Fibroblast of lung (primary cell): ENCODE measurements around the gene VCX. TPM values are rescaled to one million over a fixed set of nuclear protein-coding genes. Genes with fewer than 3 reads are reported as not detected.
A peak's percentile ranks its signal among the peaks of the same experiment; 100 is the strongest.

ENCODE experiments used
- DNase-seq, 2 donors: peaks; one replicate each; pipeline versions ENCODE4 v3.0.0 to v3.0.0-alpha.2; 2010; ENCODE audit warnings: low read depth in 2 of 2
- H2AFZ ChIP-seq: 2 replicates; pipeline ENCODE4 v1.5.1; 2012; ENCODE audit warnings: low read length, control low read depth, inconsistent platforms
- H3K27ac ChIP-seq: 2 replicates; pipeline ENCODE4 v1.5.1; 2011; ENCODE audit warnings: low read length, control low read depth; ENCODE audit not compliant: insufficient read depth
- H3K27me3 ChIP-seq: 2 replicates; pipeline ENCODE4 v1.5.1; 2011; ENCODE audit warnings: mild to moderate bottlenecking, low read length; ENCODE audit not compliant: control insufficient read depth, insufficient read depth
- H3K36me3 ChIP-seq: 2 replicates; pipeline ENCODE4 v1.5.1; 2011; ENCODE audit warnings: low read length; ENCODE audit not compliant: control insufficient read depth, insufficient read depth
- H3K4me1 ChIP-seq: 2 replicates; pipeline ENCODE4 v1.5.1; 2011; ENCODE audit warnings: low read length; ENCODE audit not compliant: control insufficient read depth, insufficient read depth; ENCODE audit errors: extremely low read depth
- H3K4me2 ChIP-seq: 2 replicates; pipeline ENCODE4 v1.5.1; 2011; ENCODE audit warnings: low read length, control low read depth; ENCODE audit not compliant: insufficient read depth; ENCODE audit errors: extremely low read depth
- H3K4me3 ChIP-seq, 4 experiments: fragments of 200-600 bp in 1 of 4; sonication (generic) in 1 of 4; replicated peaks in 1 of 4; 2 replicates each; pipeline ENCODE4 v1.5.1; 2011 to 2016; ENCODE audit warnings: low read length in 4 of 4, low read depth in 3 of 4, mild to moderate bottlenecking in 3 of 4, control low read depth in 2 of 4, inconsistent platforms in 1 of 4, mixed read lengths in 1 of 4; ENCODE audit not compliant: insufficient read depth in 1 of 4; ENCODE audit errors: control extremely low read depth in 1 of 4
- H3K79me2 ChIP-seq: 2 replicates; pipeline ENCODE4 v1.5.1; 2012; ENCODE audit warnings: mild to moderate bottlenecking, low read length, inconsistent platforms; ENCODE audit not compliant: control insufficient read depth, insufficient read depth
- H3K9ac ChIP-seq: 2 replicates; pipeline ENCODE4 v1.5.1; 2011; ENCODE audit warnings: mild to moderate bottlenecking, low read length, control low read depth; ENCODE audit not compliant: insufficient read depth
- H3K9me3 ChIP-seq: 2 replicates; pipeline ENCODE4 v1.5.1; 2012; ENCODE audit warnings: low read depth, low read length; ENCODE audit not compliant: control insufficient read depth, insufficient read depth
- H4K20me1 ChIP-seq: 2 replicates; pipeline ENCODE4 v1.5.1; 2011; ENCODE audit warnings: low read length; ENCODE audit not compliant: control insufficient read depth, insufficient read depth; ENCODE audit errors: extremely low read depth
- CTCF ChIP-seq, 2 donors: IDR thresholded peaks in 1 of 2; conservative IDR thresholded peaks in 1 of 2; 1 replicate in 1 of 2; 2 replicates in 1 of 2; pipeline ENCODE4 v1.5.1; 2011 to 2012; ENCODE audit warnings: low read length in 2 of 2, control low read depth in 1 of 2, inconsistent platforms in 1 of 2, low read depth in 1 of 2, mild to moderate bottlenecking in 1 of 2
- EZH2 ChIP-seq: IDR thresholded peaks from 2 replicates; pipeline ENCODE4 v1.5.1; 2012; ENCODE audit warnings: low read length, control low read depth, mild to moderate bottlenecking; ENCODE audit errors: missing control alignments
- polyA plus RNA-seq, 2 donors: library from polyadenylated mRNA; depleted of rRNA in 1 of 2; stranded (reverse) in 1 of 2; unstranded in 1 of 2; fragments of >200 nt; gene quantifications; 2 replicates each; pipeline ENCODE4 v1.2.1, GENCODE V29; 2011 to 2012; ENCODE audit warnings: missing spikeins in 1 of 2
- total RNA-seq: library from RNA; depleted of rRNA; stranded (reverse); fragments of >200 nt; gene quantifications from 2 replicates; pipeline ENCODE4 v1.2.1, GENCODE V29; 2014

VCX gene
- total and polyA plus RNA-seq, 2 donors (not counting 1 experiment from before 2014, with no cell fraction given): not detected

- no peak overlapping the region for H3K4me2 ChIP-seq
- DNase-seq: no peak
- H3K9ac ChIP-seq: no peak overlapping the region
- H3K4me1 ChIP-seq: no peaks in the 10 kb centered on the region
- H3K79me2 ChIP-seq: no peaks in the 10 kb centered on the region
- H4K20me1 ChIP-seq: no peaks in the 10 kb centered on the region
- H3K36me3 ChIP-seq: no peaks in the 10 kb centered on the region
- no peak for TF ChIP-seq EZH2
- H3K4me3 ChIP-seq: no peak overlapping the region
- H2AFZ ChIP-seq: no peak overlapping the region
- H3K27ac ChIP-seq: no peak overlapping the region
- no peaks in the 10 kb centered on the region for H3K9me3 ChIP-seq
- H3K27me3 ChIP-seq: no peaks in the 10 kb centered on the region
Measured at GRCh38 chrX:7889135-7889534, 46.2 kb downstream of the VCX start.

- Histone ChIP-seq H3K4me2 (no peak overlapping the region), H3K9me3 (no peaks in the 10 kb centered on the region), H3K27ac (no peak overlapping the region), H3K79me2 (no peaks in the 10 kb centered on the region), H3K36me3 (no peaks in the 10 kb centered on the region), H3K27me3 (no peaks in the 10 kb centered on the region), H2AFZ (no peak overlapping the region), H3K4me1 (no peaks in the 10 kb centered on the region), H3K9ac (no peak overlapping the region), H3K4me3 (no peak overlapping the region), H4K20me1 (no peaks in the 10 kb centered on the region)
- DNase-seq: peak; percentile 0 to 10
- TF ChIP-seq CTCF (conservative IDR thresholded peaks at IDR 0.05 in 1 of 2, IDR thresholded peaks at IDR 0.05 in 1 of 2; ENCODE audit: low read depth in 1 of 2, low read length in 2 of 2) (no peak), EZH2 (no peak)
Measured at GRCh38 chrX:7889680-7890079, 46.7 kb downstream of the VCX start.

- H3K9ac ChIP-seq: no peak overlapping the region
- H3K27me3 ChIP-seq: no peaks in the 10 kb centered on the region
- no peak for TF ChIP-seq EZH2
- TF ChIP-seq CTCF (conservative IDR thresholded peaks at IDR 0.05 in 1 of 2, IDR thresholded peaks at IDR 0.05 in 1 of 2; ENCODE audit: low read depth in 1 of 2, low read length in 2 of 2): no peak
- no peak overlapping the region for H3K4me3 ChIP-seq
- DNase-seq: no peak
- H3K4me1 ChIP-seq: no peaks in the 10 kb centered on the region
- no peaks in the 10 kb centered on the region for H3K36me3 ChIP-seq
- no peak overlapping the region for H3K27ac ChIP-seq
- no peak overlapping the region for H2AFZ ChIP-seq
- no peaks in the 10 kb centered on the region for H3K9me3 ChIP-seq
- H3K79me2 ChIP-seq: no peaks in the 10 kb centered on the region
- no peak overlapping the region for H3K4me2 ChIP-seq
- no peaks in the 10 kb centered on the region for H4K20me1 ChIP-seq
Measured at GRCh38 chrX:7891928-7892327, 49.0 kb downstream of the VCX start.

Other genes with a start within 250 kb of the VCX start
- 12.8 and 15.0 TPM in 2 replicates for gene PNPLA4, start 84.2 kb downstream of the VCX start, total RNA-seq
- gene PNPLA4, start 84.2 kb downstream of the VCX start, polyA plus RNA-seq: 11.4 and 22.1 TPM in 2 replicates